ENCODE data around the gene ASCC3.
"Not testable (repeated sequence)": the region's sequence is repeated elsewhere in the genome, so short reads cannot be mapped to it uniquely, and the experiment has no call there.

Gene ASCC3

GRCh38 chr6:100856146-100856545 lies 25.0 kb downstream of the ASCC3 start:
- H3K4me3 ChIP-seq (ENCODE audit: low read length) = no peak overlapping the region
- TF ChIP-seq ZNF274 (IDR thresholded peaks at IDR 0.05; ENCODE audit: low read depth, low read length) = no peak

- H3K4me3 ChIP-seq (ENCODE audit: low read length) = no peak overlapping the region
- TF ChIP-seq ZNF274 (IDR thresholded peaks at IDR 0.05; ENCODE audit: low read depth, low read length) = no peak
Observed at GRCh38 chr6:100851819-100852218, 29.3 kb downstream of the ASCC3 start.

DNA sequence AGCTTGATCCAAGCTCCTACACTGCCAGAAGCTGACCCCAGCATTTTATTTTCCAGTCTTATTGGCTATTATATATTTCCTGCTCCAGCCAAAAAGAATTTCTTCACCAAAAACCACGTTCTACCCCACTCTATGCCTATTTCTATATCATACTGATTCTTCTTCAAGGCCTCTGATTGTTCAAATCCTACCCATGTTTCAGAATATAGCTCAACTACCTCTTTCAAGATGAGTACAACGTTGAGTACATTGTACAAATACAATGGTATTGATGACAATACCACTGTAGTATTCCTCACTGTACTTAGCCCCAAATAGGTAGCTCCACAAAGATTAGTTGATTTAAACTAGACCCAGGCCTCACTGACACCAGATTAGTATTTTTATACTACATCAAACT lies 31.0 kb downstream of the ASCC3 start:
- H3K4me3 ChIP-seq (ENCODE audit: low read length) = no peak overlapping the region
- no peak for TF ChIP-seq ZNF274 (IDR thresholded peaks at IDR 0.05; ENCODE audit: low read depth, low read length)

DNA sequence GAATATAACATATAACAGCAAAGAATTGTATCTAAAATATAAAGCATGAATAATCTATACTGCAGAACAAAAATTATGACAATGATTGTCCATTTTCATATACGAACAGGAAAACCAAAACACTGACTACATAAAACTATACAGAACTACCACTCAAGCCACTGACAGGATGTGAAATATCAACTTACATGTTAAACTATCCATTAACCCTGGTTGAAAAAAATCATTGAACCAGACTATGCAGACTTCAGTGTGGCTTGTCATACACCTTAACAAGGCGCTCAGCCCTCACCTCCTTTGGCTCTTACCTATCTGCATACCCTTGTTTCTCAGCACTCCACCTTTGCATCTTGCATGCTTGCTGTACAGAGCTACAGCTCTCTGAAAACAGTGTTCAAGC lies 34.9 kb downstream of the ASCC3 start:
- H3K4me3 ChIP-seq (ENCODE audit: low read length) = no peak overlapping the region
- no peak for TF ChIP-seq ZNF274 (IDR thresholded peaks at IDR 0.05; ENCODE audit: low read depth, low read length)

GRCh38 chr6:100845676-100846075 lies 35.5 kb downstream of the ASCC3 start:
- no peak for TF ChIP-seq ZNF274 (IDR thresholded peaks at IDR 0.05; ENCODE audit: low read depth, low read length)
- H3K4me3 ChIP-seq (ENCODE audit: low read length) = no peak overlapping the region

DNA sequence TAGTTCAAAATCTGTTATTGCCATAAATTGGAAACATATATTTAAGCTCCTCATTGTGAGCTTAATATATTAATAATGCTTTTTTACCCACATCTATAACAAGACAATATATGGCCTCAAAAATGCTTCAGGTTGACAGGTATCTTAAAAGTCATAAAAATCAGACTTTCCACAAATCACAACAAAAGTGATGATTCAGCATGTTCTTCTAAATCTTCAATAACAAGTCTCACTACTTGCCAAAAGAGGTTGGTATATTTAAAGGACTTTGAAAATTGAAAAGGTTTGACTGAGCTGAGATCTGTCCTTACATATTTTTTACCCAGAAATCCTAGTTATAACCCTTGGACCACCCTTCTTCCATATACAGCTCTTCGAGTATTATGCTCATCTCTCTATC lies 41.7 kb downstream of the ASCC3 start:
- no peak for TF ChIP-seq ZNF274 (IDR thresholded peaks at IDR 0.05; ENCODE audit: low read depth, low read length)
- H3K4me3 ChIP-seq (ENCODE audit: low read length) = no peak overlapping the region

- no peak for TF ChIP-seq ZNF274 (IDR thresholded peaks at IDR 0.05; ENCODE audit: low read depth, low read length)
- H3K4me3 ChIP-seq (ENCODE audit: low read length) = no peak overlapping the region
Observed at GRCh38 chr6:100838011-100838410, 43.1 kb downstream of the ASCC3 start.

DNA sequence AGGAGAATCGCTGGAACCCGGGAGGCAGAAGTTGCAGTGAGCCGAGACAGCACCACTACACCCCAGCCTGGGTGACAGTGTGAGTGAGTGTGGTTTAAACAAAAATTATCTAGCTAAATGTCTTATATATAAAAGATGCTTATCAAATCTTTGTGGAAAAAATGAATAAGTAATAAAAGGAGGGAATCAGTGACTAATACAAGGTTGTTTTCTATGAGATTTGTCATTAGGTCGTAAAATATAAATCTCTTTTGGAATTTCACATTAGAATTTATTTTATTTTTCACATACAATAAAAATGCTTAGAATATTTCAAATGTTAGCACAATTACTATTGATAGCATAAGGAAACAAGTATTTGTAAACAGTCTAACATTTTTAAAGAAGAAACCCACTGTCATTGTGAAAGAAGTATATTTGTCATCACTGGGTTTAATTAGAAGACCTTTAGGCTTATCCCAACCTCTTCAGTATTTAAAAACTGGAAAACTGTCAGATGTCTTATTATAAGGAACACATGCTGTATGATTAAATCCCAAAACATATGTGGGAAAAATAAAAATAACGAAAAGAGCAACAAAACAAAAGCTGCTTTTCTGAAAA lies 47.1 kb downstream of the ASCC3 start:
- TF ChIP-seq ZNF274 (IDR thresholded peaks at IDR 0.05; ENCODE audit: low read depth, low read length) = no peak
- H3K4me3 ChIP-seq (ENCODE audit: low read length) = no peak overlapping the region

DNA sequence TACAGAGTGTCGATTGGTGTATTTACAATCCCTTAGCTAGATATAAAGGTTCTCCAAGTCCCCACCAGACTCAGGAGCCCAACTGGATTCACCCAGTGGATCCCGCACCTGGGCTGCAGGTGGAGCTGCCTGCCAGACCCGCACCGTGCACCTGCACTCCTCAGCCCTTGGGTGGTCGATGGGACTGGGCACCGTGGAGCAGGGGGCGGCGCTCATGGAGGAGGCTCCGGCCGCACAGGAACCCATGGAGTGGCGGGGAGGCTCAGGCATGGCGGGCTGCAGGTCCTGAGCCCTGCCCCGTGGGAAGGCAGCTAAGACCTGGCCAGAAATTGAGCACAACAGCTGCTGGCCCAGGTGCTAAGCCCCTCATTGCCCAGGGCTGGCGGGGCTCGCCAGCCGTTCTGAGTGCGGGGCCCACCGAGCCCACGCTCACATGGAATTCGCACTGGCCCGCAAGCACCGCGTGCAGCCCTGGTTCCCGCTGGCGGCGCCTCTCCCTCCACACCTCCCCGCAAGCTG lies 52.0 kb downstream of the ASCC3 start:
- H3K4me3 ChIP-seq (ENCODE audit: low read length) = not testable (repeated sequence)

- TF ChIP-seq ZNF274 (IDR thresholded peaks at IDR 0.05; ENCODE audit: low read depth, low read length) = no peak
- no peak overlapping the region for H3K4me3 ChIP-seq (ENCODE audit: low read length)
Observed at GRCh38 chr6:100823041-100823440, 58.1 kb downstream of the ASCC3 start.

DNA sequence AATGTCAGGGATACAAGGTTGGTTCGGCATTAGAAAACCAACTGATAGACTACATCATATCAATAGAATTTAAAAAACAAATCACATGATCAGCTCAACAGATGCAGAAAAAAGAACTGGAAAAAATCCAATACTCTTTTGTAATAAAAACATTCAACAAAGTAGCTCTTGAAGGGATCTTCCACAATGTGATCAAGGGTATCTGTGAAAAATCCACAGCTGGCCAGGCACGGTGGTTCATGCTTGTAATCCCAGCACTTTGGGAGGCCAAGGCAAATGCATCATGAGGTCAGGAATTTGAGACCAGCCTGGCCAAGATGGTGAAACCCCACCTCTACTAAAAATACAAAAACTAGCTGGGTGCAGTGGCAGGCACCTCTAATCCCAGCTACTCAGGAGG lies 63.1 kb downstream of the ASCC3 start:
- TF ChIP-seq ZNF274 (IDR thresholded peaks at IDR 0.05; ENCODE audit: low read depth, low read length) = no peak
- H3K4me3 ChIP-seq (ENCODE audit: low read length) = no peak overlapping the region

GRCh38 chr6:100810015-100810414 lies 71.1 kb downstream of the ASCC3 start:
- no peak for TF ChIP-seq ZNF274 (IDR thresholded peaks at IDR 0.05; ENCODE audit: low read depth, low read length)
- no peak overlapping the region for H3K4me3 ChIP-seq (ENCODE audit: low read length)

DNA sequence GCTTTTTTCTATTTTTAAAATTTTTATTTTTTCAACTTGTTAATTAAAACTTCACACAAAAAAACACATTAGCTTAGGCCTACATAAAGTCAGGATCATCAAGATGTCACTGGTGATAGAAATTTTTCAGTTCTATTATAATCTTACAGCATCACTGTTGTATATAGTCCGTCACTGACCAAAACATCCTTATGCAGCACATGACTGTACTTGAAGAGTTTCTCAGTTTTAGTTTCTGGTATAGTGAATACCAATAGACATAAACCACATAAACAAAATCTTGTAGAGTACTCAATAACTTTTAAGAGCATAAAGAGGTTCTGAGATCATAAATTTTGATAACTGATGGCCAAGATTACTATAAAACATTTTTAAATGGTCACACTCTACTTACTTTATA lies 71.8 kb downstream of the ASCC3 start:
- TF ChIP-seq ZNF274 (IDR thresholded peaks at IDR 0.05; ENCODE audit: low read depth, low read length) = no peak
- H3K4me3 ChIP-seq (ENCODE audit: low read length) = no peak overlapping the region

GRCh38 chr6:100808638-100809275 lies 72.4 kb downstream of the ASCC3 start:
- no peak overlapping the region for H3K4me3 ChIP-seq (ENCODE audit: low read length)
- no peak for TF ChIP-seq ZNF274 (IDR thresholded peaks at IDR 0.05; ENCODE audit: low read depth, low read length)

GRCh38 chr6:100806296-100806695 lies 74.8 kb downstream of the ASCC3 start:
- TF ChIP-seq ZNF274 (IDR thresholded peaks at IDR 0.05; ENCODE audit: low read depth, low read length) = no peak
- no peak overlapping the region for H3K4me3 ChIP-seq (ENCODE audit: low read length)
